ENCODE results near the gene TTYH3.
"Not testable (repeated sequence)": the region's sequence is repeated elsewhere in the genome, so short reads cannot be mapped to it uniquely, and the experiment has no call there.

TTYH3 gene

GRCh38 chr7:2587778-2588177 is 44.0 kb upstream of the TTYH3 start:
- no peak for TF ChIP-seq CTCF (IDR thresholded peaks at IDR 0.05; ENCODE audit: low read depth, low read length, missing control alignments)
- DNase-seq (ENCODE audit: extremely low read depth, low read depth): no peak
- H3K4me3 ChIP-seq (replicated peaks; ENCODE audit: low read depth, low read length): no peak overlapping the region

GRCh38 chr7:2589341-2589740 is 42.4 kb upstream of the TTYH3 start:
- H3K4me3 ChIP-seq (replicated peaks; ENCODE audit: low read depth, low read length): no peak overlapping the region
- no peak for DNase-seq (ENCODE audit: extremely low read depth, low read depth)
- TF ChIP-seq CTCF (IDR thresholded peaks at IDR 0.05; ENCODE audit: low read depth, low read length, missing control alignments): no peak

- H3K4me3 ChIP-seq (replicated peaks; ENCODE audit: low read depth, low read length); DNase-seq (ENCODE audit: extremely low read depth, low read depth): not testable (repeated sequence)
Measured at GRCh38 chr7:2589941-2590340, 41.8 kb upstream of the TTYH3 start.

GRCh38 chr7:2592375-2592865 is 39.4 kb upstream of the TTYH3 start:
- H3K4me3 ChIP-seq (replicated peaks; ENCODE audit: low read depth, low read length): no peak overlapping the region
- DNase-seq (ENCODE audit: extremely low read depth, low read depth): no peak
- no peak for TF ChIP-seq CTCF (IDR thresholded peaks at IDR 0.05; ENCODE audit: low read depth, low read length, missing control alignments)

- no peak for TF ChIP-seq CTCF (IDR thresholded peaks at IDR 0.05; ENCODE audit: low read depth, low read length, missing control alignments)
- DNase-seq (ENCODE audit: extremely low read depth, low read depth): no peak
Measured at GRCh38 chr7:2593036-2593727, 38.6 kb upstream of the TTYH3 start.

GRCh38 chr7:2594599-2594998 is 37.2 kb upstream of the TTYH3 start:
- TF ChIP-seq CTCF (IDR thresholded peaks at IDR 0.05; ENCODE audit: low read depth, low read length, missing control alignments): no peak
- no peak for DNase-seq (ENCODE audit: extremely low read depth, low read depth)
- no peak overlapping the region for H3K4me3 ChIP-seq (replicated peaks; ENCODE audit: low read depth, low read length)

More at GRCh38 chr7:2593036-2593727, 38.6 kb upstream of the TTYH3 start:
- no peak overlapping the region for H3K4me3 ChIP-seq (replicated peaks; ENCODE audit: low read depth, low read length)

GRCh38 chr7:2595258-2595860 is 36.4 kb upstream of the TTYH3 start:
- H3K4me3 ChIP-seq (replicated peaks; ENCODE audit: low read depth, low read length): no peak overlapping the region
- TF ChIP-seq CTCF (IDR thresholded peaks at IDR 0.05; ENCODE audit: low read depth, low read length, missing control alignments): no peak
- no peak for DNase-seq (ENCODE audit: extremely low read depth, low read depth)

Data from HFF-Myc (cell line).